ENCODE results near the gene DPEP1. TPM values are rescaled to one million over a fixed set of nuclear protein-coding genes. Genes with fewer than 3 reads are reported as not detected.
"Not testable (repeated sequence)": the region's sequence is repeated elsewhere in the genome, so short reads cannot be mapped to it uniquely, and the experiment has no call there.

The DPEP1 gene
- total RNA-seq, 2 donors from 2014 or later: not detected

GRCh38 chr16:89646270-89646669, 32.8 kb downstream of the DPEP1 start:
- no peaks in the 10 kb centered on the region for H3K36me3 Mint-ChIP-seq (ENCODE audit: low read depth)
- H3K27me3 Mint-ChIP-seq: no peaks in the 10 kb centered on the region
- no peak overlapping the region for H3K4me3 Mint-ChIP-seq
- H3K27ac Mint-ChIP-seq: peak overlapping the region; percentile 81
- H3K4me1 Mint-ChIP-seq: peaks cover 2% of the 10 kb centered on the region
- DNase-seq (no peak), ATAC-seq (peak; percentile 12)
- H3K9me3 ChIP-seq (ENCODE audit: control insufficient read depth, low read length, poor library complexity, severe bottlenecking): no peaks in the 10 kb centered on the region

- H3K4me3 Mint-ChIP-seq: no peak overlapping the region
- peaks cover 2% of the 10 kb centered on the region for H3K4me1 Mint-ChIP-seq
- H3K27me3 Mint-ChIP-seq: no peaks in the 10 kb centered on the region
- no peaks in the 10 kb centered on the region for H3K9me3 ChIP-seq (ENCODE audit: control insufficient read depth, low read length, poor library complexity, severe bottlenecking)
- no peak overlapping the region for H3K27ac Mint-ChIP-seq
- ATAC-seq (no peak), DNase-seq (no peak)
- H3K36me3 Mint-ChIP-seq (ENCODE audit: low read depth): no peaks in the 10 kb centered on the region
Measured at GRCh38 chr16:89646906-89647305, 33.5 kb downstream of the DPEP1 start.

- ATAC-seq: no peak
- Mint-ChIP-seq H3K4me3 (no peak overlapping the region), H3K36me3 (ENCODE audit: low read depth) (no peaks in the 10 kb centered on the region), H3K27me3 (no peaks in the 10 kb centered on the region), H3K4me1 (peaks cover 10% of the 10 kb centered on the region), H3K27ac (no peak overlapping the region)
- no peak for DNase-seq
- no peaks in the 10 kb centered on the region for H3K9me3 ChIP-seq (ENCODE audit: control insufficient read depth, low read length, poor library complexity, severe bottlenecking)
Measured at GRCh38 chr16:89651584-89651983, 38.1 kb downstream of the DPEP1 start.

GRCh38 chr16:89653656-89654295, 40.3 kb downstream of the DPEP1 start:
- ATAC-seq (no peak), DNase-seq (no peak)
- H3K9me3 ChIP-seq (ENCODE audit: control insufficient read depth, low read length, poor library complexity, severe bottlenecking): no peaks in the 10 kb centered on the region
- Mint-ChIP-seq H3K27me3 (no peaks in the 10 kb centered on the region), H3K4me3 (peak overlapping the region; percentile 25), H3K27ac (peak overlapping the region; percentile 78), H3K36me3 (ENCODE audit: low read depth) (no peaks in the 10 kb centered on the region), H3K4me1 (peaks cover 17% of the 10 kb centered on the region)

- DNase-seq (no peak), ATAC-seq (no peak)
- Mint-ChIP-seq H3K4me3 (peak overlapping the region; percentile 91), H3K27me3 (no peaks in the 10 kb centered on the region), H3K4me1 (peaks cover 19% of the 10 kb centered on the region), H3K27ac (peak overlapping the region; percentile 78), H3K36me3 (ENCODE audit: low read depth) (no peaks in the 10 kb centered on the region)
- H3K9me3 ChIP-seq (ENCODE audit: control insufficient read depth, low read length, poor library complexity, severe bottlenecking): no peaks in the 10 kb centered on the region
Measured at GRCh38 chr16:89655062-89655643, 41.7 kb downstream of the DPEP1 start.

- Mint-ChIP-seq H3K27ac (peak overlapping the region; percentile 69), H3K27me3 (no peaks in the 10 kb centered on the region), H3K4me3 (peak overlapping the region; percentile 91), H3K36me3 (ENCODE audit: low read depth) (no peaks in the 10 kb centered on the region), H3K4me1 (peaks cover 24% of the 10 kb centered on the region)
- no peak for DNase-seq
- H3K9me3 ChIP-seq (ENCODE audit: control insufficient read depth, low read length, poor library complexity, severe bottlenecking): no peaks in the 10 kb centered on the region
- no peak for ATAC-seq
Measured at GRCh38 chr16:89656435-89657121, 43.1 kb downstream of the DPEP1 start.

GRCh38 chr16:89657442-89658220, 44.2 kb downstream of the DPEP1 start, which contains the start of the genes CHMP1A and SPATA33:
CHMP1A (minus strand) TSS chr16:89657708; CDS start chr16:89657588, 120 bp downstream.
SPATA33 (plus strand) TSS chr16:89657836; CDS start chr16:89657912, 76 bp downstream.
- no peaks in the 10 kb centered on the region for H3K9me3 ChIP-seq (ENCODE audit: control insufficient read depth, low read length, poor library complexity, severe bottlenecking)
- Mint-ChIP-seq H3K4me3 (peak within 1 kb of the TSS; percentile 91), H3K27me3 (no peaks in the 10 kb centered on the region), H3K36me3 (ENCODE audit: low read depth) (no peaks in the 10 kb centered on the region), H3K27ac (peak within 1 kb of the TSS; percentile 69), H3K4me1 (peaks cover 24% of the 10 kb centered on the region)
- ATAC-seq (peak; percentile 89), DNase-seq (peak; percentile 91 to 93 (median 91))

GRCh38 chr16:89658221-89658879, 44.9 kb downstream of the DPEP1 start:
- Mint-ChIP-seq H3K36me3 (ENCODE audit: low read depth) (no peaks in the 10 kb centered on the region), H3K27me3 (no peaks in the 10 kb centered on the region), H3K27ac (peak overlapping the region; percentile 69), H3K4me3 (peak overlapping the region; percentile 91), H3K4me1 (peaks cover 24% of the 10 kb centered on the region)
- H3K9me3 ChIP-seq (ENCODE audit: control insufficient read depth, low read length, poor library complexity, severe bottlenecking): no peaks in the 10 kb centered on the region
- no peak for DNase-seq
- ATAC-seq: no peak

GRCh38 chr16:89660146-89660545, 46.7 kb downstream of the DPEP1 start:
- no peaks in the 10 kb centered on the region for H3K9me3 ChIP-seq (ENCODE audit: control insufficient read depth, low read length, poor library complexity, severe bottlenecking)
- Mint-ChIP-seq H3K36me3 (ENCODE audit: low read depth) (no peaks in the 10 kb centered on the region), H3K27ac (peak overlapping the region; percentile 69), H3K4me3 (no peak overlapping the region), H3K4me1 (peaks cover 22% of the 10 kb centered on the region), H3K27me3 (no peaks in the 10 kb centered on the region)
- no peak for DNase-seq
- no peak for ATAC-seq

GRCh38 chr16:89661215-89661614, 47.8 kb downstream of the DPEP1 start:
- Mint-ChIP-seq H3K4me3 (no peak overlapping the region), H3K27ac (no peak overlapping the region), H3K36me3 (ENCODE audit: low read depth) (no peaks in the 10 kb centered on the region), H3K4me1 (peaks cover 18% of the 10 kb centered on the region), H3K27me3 (no peaks in the 10 kb centered on the region)
- ATAC-seq: no peak
- DNase-seq: no peak
- no peaks in the 10 kb centered on the region for H3K9me3 ChIP-seq (ENCODE audit: control insufficient read depth, low read length, poor library complexity, severe bottlenecking)

GRCh38 chr16:89664238-89664637, 50.8 kb downstream of the DPEP1 start:
- H3K4me3 Mint-ChIP-seq; H3K27me3 Mint-ChIP-seq; ATAC-seq; H3K27ac Mint-ChIP-seq; H3K9me3 ChIP-seq (ENCODE audit: control insufficient read depth, low read length, poor library complexity, severe bottlenecking); H3K36me3 Mint-ChIP-seq (ENCODE audit: low read depth); DNase-seq; H3K4me1 Mint-ChIP-seq: not testable (repeated sequence)

- ATAC-seq; H3K36me3 Mint-ChIP-seq (ENCODE audit: low read depth); H3K4me3 Mint-ChIP-seq; H3K4me1 Mint-ChIP-seq; H3K9me3 ChIP-seq (ENCODE audit: control insufficient read depth, low read length, poor library complexity, severe bottlenecking); H3K27ac Mint-ChIP-seq; H3K27me3 Mint-ChIP-seq; DNase-seq: not testable (repeated sequence)
Measured at GRCh38 chr16:89667000-89667399, 53.6 kb downstream of the DPEP1 start.

Data from T-helper 17 cell (primary cell).